NCI-H226 (cell line): ENCODE data around the gene EXOC3L4.

Experiments
- DNase-seq: peaks from one replicate; pipeline ENCODE4 v3.0.0-alpha.2; 2015

The EXOC3L4 gene

DNA sequence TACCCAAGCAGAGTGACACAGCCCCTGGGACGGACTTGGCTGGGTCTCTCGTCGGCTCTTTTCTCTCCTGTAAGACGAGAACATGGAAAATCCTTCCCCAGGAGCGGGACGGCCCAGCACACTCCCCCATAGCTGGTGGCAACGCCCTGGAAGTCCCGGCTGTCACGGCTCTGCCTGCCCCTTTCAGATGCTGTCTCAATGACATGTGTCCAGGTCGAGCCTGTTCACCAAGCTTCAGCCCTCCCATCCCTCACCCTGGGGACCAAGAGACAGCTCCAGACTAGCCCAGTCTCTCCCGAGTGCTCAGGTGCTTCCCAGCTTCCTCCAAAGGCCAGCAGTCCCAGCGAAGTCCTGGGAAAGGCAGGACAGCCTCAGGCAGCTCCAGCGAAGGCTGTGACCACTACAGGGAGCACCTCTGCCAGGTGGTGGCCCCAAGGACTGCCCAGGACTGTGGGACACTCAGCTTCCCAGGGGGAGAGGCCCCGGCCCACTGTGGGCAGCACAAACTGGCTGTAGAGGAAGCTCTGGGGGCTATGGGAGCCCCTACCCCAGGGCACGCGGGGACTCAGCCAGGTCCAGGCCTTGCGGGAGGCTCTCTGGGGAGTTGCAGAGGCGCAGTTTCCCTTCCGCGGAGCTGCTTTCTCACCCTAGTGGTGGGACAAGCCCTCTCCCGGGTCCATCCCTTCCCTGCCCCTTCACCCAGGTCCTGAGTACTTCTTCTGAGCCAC, 62.3 kb downstream of the EXOC3L4 start:
- no peak for DNase-seq

DNA sequence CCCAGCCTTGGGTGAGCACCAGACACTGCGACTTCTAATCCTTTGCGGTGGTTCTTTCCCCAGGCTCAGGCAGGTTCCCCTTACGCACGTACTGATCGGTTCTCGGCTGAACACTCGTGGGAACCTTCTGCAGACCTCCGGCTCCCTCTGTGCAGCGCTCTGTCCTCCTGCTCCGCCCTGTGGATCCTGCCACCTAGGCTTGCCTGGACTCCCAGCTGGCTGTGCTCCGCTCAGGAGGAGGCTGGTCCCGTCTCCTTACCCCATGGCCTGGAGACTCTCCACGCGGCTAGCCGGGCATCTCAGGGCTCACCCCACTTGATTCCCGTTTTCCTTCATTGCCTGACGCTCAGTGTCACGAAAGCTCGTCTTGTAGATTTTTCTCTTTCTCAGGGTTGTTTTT, 63.4 kb downstream of the EXOC3L4 start:
- DNase-seq = no peak

DNA sequence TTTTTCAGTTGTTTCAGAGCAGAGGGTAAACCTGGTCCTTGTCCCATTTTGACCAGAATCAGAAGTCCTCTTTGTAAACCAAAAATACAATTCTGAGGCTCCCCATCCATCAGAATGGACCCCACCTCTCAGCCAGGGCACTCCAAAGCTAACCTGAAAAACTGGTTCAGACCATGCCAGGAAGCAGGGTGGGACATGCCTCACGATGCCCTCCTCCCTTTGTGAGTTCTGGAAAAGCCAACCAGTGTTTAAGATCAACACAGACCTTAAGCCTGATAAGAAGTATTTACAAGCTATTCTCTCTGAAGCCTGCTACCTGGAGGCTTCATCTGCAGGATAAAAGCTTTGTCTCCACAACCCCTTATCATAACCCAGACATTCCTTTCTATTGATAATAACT, 64.2 kb downstream of the EXOC3L4 start:
- DNase-seq = no peak
